GM18858 (cell line): ENCODE measurements around the gene CSRNP2.

Source experiments
- ATAC-seq: cut with Tn5 transposase; IDR thresholded peaks from one replicate; pipeline ENCODE4 v1.9.1; 2021; ENCODE audit not compliant: unreplicated experiment

The CSRNP2 gene, protein sequence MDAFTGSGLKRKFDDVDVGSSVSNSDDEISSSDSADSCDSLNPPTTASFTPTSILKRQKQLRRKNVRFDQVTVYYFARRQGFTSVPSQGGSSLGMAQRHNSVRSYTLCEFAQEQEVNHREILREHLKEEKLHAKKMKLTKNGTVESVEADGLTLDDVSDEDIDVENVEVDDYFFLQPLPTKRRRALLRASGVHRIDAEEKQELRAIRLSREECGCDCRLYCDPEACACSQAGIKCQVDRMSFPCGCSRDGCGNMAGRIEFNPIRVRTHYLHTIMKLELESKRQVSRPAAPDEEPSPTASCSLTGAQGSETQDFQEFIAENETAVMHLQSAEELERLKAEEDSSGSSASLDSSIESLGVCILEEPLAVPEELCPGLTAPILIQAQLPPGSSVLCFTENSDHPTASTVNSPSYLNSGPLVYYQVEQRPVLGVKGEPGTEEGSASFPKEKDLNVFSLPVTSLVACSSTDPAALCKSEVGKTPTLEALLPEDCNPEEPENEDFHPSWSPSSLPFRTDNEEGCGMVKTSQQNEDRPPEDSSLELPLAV

DNA sequence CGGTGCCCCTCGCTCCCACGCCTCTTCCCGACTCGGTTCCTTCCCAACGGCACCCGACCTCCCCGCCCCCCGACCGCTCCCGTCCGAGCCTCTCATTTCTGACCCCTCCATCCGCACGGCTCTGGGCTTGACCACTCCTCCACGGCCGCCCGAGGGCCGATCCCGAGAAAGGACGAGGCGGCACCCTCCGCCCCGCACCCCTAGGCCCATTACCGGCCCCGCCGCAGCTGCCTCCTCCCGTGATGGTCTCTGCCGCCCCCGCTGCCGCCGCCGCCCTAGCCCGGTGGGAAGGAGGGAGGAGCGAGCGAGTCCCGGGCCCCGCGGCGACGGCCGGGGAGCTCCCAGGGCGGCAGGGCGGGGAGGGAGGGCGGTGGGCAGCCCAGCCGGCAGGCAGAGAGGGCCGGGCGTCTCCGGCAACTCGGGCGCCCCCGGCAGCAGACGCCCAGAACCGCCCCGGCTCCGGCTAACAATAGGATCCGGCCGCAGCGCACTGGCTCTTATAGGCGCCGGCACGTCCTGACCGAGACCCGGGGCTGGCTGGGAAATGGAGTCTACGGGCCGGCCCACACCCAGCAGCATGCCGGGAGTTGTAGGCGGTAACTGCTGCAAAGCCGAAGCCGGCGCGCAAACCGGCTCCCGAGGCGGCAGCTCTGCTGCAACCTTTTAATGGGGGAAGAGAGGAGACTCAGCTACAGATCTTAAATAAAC, at the start of gene CSRNP2:
Gene CSRNP2, minus strand, starts transcription at position 471 of the 708 bp plus-strand sequence. CDS start 7,035 bp downstream, outside the sequence.
- ATAC-seq, result peak; percentile 91

DNA sequence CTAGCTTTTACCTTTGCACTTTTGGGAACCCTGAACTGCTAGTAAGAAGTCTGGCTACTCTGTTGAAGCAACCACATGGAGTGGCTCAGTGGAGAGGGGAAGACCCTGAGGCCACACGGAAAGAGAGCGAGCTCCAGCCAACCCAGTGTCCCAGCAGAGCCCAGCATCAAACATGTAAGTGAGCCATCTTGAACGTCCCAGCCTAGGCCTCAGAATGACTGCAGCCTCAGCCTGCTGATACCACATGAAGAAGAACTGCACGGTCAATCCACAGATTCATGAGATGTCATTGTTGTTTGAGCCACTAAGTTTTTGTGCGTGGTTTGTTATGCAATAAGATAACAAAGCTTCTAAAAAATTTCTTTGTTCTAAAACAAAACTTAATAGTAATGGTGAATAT, 49.3 kb upstream of the CSRNP2 start:
- no peak for ATAC-seq

DNA sequence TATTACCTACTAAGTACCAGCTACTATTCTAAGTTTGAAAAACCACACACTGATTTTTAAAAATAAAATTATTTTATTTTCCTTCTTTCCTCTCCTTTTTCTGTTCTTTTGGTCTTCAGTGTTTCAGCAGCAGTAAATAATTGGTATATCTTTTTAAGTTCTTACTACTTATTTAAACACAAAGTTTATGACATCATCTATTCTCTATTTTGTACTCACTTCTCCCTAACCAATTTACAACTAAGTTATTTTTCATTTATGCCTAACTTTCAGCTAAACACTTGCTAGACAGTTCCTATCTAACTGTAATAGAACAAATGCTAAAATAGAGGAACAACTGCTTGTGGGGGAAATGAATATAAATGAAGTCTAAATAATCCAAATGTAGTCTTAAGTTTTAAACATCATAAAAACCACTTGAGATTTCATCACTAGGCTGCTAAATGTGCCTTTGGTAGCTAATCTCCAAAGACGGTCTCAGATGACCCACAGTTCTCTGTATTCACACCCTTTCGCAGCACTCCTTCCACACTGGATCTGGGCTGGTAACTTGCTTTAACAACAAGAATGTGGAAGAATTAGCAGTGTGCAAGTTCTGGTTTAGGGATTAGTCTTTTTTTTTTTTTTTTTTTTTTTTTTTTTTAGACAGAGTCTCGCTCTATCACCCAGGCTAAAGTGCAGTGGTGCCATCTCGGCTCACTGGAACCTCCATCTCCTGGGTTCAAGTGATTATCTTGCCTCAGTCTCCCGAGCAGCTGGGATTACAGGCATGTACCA, 48.5 kb upstream of the CSRNP2 start:
- no peak for ATAC-seq

DNA sequence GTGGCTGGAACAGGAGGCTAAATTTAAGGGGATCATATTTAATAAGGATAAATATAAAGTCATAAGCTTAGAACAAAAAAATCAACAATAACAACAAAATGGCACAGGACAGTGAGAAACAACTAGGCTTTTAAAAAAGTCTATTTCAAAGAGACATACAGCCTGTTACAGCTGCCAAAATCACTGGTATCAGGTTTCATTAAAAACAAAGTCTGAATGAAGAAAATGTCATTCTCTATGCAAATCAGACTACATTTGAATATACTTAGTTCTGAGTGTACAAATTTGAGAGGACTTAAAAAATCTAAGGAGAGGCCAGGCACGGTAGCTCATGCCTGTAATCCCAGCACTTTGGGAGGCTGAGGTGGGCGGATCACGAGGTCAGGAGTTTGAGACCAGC, 45.5 kb upstream of the CSRNP2 start:
- no peak for ATAC-seq

DNA sequence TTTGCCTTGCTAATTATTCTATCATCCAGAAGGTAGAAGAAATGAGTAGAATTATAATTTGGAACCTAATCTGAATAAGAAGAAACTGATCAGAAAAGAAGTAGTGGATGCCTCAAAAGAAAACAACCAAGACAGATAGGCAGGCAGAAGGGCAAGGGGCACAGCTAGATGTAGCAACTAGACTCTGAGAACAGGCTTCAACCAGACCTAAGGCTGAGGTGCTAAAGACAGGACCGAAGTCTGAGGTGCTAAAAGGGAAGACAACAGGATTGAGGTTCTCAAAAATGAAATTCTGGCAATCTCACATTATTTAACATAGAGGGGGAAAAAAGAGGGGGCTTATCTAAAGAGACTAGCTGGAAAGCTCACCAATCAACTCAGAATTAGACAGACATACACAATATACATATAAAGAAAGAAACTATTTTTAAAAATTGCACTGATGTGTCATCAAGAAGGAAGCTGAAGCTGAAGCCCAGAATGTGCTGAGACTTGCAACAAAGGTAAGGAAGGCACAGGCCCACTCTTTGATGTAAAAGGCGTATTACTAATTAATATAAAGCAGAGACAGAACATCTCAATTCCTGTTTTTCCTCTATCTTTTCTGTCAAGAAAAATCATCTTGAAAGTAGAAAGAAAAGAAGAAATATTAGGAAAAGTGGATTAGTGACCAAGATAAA, 43.8 kb upstream of the CSRNP2 start:
- ATAC-seq, result no peak

DNA sequence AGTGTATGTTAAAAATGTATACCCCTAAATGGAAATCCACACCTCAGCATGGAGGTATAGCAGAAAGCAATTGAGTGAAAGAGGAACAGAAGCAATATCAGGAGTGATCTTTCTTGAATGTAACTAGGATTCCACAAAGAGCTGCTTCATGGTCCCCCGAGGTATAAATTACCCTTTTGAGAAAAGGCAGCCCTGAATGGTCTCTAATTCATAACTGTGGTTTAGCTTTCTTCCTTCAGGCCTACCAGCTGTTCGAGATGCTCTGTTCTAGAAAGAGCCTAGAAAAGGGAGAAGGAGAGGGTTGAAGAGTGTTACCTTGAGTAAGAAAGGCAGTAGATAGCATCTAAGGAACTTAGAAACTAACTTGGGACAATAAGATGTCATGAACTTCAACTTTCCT, 42.9 kb upstream of the CSRNP2 start:
- no peak for ATAC-seq

DNA sequence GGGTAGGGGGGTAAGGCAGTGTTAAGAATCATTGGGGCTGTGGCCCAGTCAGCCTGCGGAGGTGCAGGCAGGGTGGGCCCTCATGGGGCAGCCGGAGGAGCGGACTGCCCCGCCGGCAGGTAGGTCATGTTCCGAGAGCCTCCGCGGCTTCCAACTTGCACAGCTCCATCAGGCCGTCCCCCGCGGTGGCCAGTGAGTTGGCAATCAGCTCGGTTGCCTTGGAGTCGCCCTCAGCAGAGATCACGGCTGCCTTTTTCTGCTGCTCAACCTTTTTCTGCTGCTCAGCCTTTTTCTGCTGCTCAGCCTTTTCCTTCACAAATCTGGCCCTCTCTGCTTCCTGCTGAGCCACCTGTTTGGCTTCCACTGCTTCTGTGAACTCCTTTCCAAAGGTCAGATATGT, 41.1 kb upstream of the CSRNP2 start:
- no peak for ATAC-seq

DNA sequence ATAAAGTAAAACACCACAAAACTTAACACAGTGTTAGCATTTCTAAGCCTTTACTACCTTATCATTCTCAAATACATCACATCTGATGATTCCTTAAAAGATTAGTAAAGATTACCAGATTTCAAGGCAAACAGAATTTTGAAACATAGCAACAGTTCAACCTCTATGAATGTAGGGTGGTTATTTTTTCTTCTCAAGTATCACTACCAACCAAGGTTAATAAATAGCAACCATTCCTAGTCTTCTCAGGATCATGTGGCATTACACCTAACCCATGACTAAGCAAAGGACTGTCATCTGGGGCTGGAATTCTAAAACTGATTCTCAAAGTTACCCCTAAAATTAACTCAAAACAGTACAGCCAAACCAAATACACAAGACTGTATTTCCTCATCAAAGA, 39.4 kb upstream of the CSRNP2 start:
- ATAC-seq, result no peak

DNA sequence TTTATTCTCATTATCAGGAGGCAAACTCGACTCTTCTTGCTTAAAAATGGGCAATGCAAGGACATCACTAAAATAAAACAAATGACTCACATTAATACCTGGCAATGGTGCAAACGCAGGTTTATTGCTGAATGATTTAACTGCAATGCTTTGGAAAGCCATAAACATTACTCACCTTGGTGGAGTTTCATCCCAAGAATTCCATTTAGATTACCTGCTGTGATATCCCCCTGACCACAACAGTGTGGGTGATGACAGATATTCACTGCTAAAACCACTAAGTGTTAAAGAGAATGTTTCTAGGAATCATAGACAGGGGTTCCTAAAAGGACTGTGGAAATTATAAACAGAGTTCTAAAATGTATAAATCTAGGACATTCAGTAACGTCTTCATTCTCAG, 35.3 kb upstream of the CSRNP2 start:
- ATAC-seq, result no peak

DNA sequence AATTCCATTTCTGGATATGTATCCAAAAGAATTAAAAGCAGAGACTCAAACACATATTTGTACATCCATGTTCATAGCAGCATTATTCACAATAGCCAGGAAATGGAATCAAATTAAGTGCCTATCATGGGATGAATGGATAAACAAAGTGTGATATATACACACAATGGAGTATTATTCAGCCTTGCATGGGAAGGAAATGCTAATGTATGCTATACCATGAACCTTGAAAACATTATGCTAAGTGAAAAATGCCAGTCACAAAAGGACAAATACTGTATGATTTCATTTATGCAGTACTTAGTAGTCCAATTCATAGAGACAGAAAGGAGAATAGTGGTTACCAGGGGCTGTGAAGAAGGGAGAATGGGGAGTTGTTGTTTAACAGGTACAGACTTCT, 32.1 kb upstream of the CSRNP2 start:
- no peak for ATAC-seq

DNA sequence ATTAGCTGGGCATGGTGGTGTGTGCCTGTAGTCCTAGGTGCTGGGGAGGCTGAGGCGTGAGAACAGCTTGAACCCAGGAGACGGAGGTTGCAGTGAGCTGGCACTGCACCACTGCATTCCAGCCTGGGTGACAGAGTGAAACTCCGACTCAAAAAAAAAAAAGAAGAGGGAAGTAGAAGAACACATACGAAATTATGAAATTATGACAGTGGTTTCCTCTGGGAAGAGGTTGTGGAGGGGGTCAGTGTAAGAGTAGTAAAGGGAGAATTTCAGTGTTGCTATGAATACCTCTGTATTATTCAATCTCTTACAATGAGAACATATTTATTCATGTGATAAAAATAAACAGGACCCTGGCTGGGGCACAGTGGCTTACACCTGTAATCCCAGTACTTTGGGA, 24.7 kb upstream of the CSRNP2 start:
- ATAC-seq, result no peak

DNA sequence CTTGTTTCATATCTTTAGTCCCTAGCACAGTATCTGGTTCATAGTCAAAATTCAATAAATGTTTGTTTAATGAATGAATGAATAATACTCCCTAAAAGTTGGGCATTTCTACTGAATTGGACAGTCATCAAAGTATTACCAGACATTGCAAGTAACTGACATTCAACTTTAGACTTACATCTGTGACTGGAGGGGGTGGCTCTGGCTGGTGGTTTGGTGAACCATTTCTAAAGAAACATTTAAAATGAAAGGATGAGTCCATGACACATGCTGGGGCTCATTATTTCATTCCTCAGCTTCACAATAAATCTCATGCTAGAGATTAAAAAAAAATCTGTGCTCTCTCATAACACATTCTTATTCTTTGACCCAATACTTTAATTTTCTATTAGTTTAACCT, 20.6 kb upstream of the CSRNP2 start:
- ATAC-seq, result no peak

DNA sequence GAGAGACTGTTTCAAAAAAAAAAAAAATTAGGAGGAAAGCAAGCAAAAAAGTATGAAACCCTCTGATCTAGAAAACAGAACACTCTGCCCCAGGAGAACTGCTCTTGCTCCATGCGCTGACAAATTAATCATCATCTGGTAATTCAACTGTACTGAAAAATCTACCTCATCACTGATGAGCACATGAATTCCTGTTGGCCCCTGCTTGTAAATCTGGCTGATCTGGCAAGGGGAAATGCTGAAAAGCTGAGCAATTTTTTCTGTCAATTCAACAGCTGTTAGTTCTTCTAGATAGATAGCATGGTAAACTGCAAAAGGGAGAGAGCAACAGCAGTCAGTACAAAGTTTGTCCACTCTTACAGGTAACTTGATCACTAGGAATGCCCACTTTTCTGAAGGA, 15.2 kb upstream of the CSRNP2 start:
- no peak for ATAC-seq

DNA sequence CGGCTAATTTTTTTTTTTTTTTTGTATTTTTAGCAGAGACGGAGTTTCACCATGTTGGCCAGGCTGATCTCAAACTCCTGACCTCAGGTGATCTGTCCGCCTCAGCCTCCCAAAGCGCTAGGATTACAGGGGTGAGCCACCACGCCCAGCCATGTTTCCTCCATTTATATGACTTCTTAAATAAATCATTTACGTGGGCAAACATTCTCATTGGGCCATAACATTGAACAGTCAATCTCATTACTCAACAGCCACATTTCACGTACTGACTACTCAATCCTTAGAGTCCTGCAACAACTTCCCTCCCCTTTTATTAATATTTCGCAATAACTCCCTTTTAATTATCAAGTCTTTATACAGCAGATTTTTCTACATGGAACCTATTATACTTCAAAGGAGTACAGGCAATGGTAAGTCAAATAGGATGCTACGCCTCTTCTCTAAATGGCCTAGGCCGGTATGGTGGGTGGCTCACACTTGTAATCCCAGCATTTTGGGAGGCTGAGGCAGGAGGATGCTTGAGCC, 7.4 kb upstream of the CSRNP2 start:
- ATAC-seq, result no peak

DNA sequence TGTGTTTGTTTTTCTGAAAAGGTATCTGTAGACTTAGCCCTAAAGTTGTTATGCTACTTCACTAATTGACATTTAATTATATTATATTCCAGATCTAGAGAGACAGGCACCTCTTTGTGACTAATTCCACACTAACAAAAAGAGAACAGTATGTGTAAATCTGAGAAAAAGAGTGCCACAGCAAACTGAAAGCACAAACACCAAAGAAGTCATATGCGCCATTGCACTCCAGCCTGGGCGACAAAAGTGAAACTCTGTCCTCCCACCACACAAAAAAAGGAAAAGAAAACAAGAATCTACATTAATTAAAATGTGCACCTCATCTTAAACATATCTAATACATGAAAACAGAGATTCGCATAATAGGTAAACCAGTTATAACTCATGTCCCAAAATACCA, 4.4 kb upstream of the CSRNP2 start:
- peak; percentile 36 for ATAC-seq

DNA sequence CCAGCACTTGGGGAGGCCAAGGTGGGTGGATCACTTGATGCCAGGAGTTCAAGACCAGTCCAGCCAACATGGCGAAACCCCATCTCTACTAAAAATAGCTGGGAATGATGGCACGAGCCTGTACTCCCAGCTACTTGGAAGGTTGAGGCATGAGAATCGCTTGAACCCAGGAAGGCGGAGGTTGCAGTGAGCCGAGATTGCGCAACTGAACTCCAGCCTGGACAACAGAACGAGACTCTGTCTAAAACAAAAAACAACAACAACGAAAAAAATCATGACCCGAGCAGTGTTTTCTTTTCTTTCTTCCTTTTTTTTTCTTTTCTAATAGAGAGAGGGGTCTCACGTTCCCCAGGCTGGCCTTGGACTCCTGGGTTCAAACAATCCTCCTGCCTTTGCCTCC, 3.5 kb upstream of the CSRNP2 start:
- no peak for ATAC-seq

DNA sequence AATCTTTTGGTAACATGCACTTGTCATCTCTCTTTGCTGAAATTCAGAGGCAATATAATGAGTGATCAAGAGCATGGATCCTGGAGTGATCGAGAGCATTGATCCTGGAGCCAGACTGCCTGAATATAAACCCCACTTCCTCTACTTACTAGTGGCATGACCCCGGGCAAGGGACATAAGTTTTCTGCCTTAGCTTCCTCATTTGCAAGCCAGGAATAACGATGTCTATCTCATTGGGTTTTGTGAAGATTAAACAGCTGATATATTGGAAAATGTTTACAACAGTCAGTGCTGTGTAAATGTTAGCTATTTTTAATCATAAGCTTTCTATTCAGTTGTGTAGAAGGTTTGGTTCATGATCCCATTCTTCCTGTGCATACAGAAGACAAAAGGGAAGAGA, 2.4 kb upstream of the CSRNP2 start:
- no peak for ATAC-seq

DNA sequence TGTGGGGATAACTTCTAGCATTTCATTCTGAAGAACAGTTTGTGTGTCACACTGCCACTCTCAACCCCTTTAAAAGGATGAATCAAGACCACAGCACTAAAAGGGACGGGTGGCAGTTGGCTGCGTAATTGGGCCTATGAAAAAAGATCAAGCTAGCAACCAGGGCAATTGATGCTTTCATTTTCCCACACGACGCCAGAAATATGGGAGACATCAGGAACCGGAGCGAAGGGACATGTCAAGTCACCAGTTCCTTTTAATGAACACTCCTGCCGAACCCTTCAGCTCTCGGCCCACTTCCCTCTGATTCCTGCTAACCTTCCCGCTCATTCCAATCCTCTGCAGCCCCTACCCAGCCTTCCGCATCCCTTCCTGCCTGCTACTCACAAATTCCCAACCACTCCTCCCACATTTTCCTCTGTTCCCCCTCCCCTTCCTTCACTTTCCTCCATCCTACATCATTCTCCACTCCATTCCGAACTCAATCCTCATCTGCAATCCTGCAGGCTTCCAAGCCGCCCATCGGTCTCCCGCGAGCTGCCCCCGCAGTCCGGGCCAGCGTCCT, 753 bp downstream of the CSRNP2 start:
- ATAC-seq, result no peak

DNA sequence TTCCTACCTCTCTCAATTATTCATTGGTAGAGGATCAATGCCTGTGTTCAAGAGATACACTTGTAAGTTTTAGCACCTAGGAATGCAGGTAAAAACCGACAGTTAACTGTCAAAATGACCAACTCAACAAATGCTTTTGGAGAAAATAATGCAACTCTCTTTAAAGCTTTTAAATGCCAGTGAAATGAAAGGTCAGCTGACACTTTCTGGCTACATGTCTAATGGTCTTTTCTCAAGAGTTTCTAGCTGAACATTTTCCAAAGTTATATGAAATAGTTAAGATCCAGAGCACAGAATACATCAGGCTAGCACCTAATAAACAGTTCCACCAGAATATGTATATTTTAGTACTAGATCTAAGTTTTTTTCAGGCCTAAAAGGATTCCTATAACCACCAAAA, 2.0 kb downstream of the CSRNP2 start:
- no peak for ATAC-seq

DNA sequence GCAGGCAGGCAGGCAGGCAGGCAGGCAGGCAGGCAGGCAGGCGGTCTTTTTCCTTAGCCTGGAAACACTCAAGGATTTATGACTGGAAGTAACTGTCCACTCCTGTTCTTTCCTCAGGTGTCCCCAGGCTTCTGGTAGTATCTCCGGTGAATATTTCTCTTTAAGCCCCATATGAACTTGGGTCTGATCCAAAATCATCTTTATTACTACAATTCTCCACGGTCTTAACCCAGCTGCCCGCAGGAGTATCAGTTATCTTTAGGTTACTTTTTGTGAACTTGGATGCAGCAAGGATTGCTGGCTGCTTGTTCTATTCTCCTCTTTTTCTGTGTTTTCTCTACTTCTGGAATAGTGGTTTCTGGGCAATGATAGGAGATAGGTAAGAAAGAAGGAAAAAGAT, 3.3 kb downstream of the CSRNP2 start:
- no peak for ATAC-seq
